HG03159 (cell line): ENCODE results near the gene MYLK.
"Not testable (repeated sequence)": the region's sequence is repeated elsewhere in the genome, so short reads cannot be mapped to it uniquely, and the experiment has no call there.

Source experiments
- ATAC-seq: cut with Tn5 transposase; IDR thresholded peaks from one replicate; pipeline ENCODE4 v1.9.1; 2021; ENCODE audit warnings: mild to moderate bottlenecking, moderate library complexity; ENCODE audit not compliant: unreplicated experiment

Gene MYLK

DNA sequence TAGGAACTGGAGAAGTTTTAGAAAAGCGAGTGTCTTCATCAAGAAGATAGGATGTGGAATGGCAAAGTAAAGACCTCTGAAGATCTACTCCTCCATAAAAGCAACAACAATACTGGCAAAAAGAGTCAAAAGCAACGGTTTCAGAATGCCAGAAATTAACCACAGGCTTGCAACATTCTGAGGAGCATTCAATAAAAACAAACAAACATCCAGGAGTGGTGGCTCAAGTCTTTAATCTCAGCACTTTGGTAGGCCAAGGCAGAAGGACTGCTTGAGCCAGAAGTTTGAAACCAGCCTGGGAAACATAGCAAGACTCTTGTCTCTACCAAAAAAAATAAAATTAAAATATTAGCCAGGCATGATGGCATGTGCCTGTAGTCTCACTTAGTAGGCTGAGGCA lies 156.1 kb downstream of the MYLK start:
- no peak for ATAC-seq

DNA sequence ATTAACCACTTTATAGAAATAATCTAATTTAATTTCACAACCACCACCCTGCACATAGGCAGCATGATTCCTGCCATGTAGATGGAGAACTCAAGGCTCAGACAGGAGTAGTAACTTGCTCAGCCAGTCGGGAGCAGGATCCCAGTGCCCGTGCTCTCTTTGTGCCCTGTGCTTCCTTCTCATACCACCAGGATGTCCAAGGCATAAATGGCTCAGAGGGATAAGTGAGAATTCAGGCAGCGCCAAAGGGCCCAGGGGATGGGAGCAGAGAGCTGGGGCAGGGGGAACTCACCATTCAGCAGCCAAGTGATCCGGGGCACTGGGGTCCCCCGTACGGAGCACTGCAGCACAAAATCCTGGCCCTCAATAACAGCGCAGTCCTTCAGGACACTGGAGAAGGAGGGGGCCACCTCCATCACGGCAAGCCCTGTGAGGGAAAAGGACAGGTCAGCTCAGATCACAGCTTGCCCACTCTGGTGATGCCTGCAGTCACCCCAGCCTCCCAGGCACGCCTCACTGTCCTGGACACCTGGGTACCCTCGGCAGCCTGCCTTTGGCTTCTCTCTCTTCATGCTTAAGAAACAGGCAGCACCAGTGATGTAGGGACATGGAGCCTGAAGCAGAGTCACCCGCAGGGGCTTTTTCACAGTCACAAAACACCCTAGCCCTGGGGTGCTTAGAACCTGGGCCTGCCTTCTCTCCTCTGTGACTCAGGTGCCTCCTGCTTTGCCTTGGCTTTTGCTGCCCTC lies 158.3 kb downstream of the MYLK start:
- ATAC-seq, result no peak

DNA sequence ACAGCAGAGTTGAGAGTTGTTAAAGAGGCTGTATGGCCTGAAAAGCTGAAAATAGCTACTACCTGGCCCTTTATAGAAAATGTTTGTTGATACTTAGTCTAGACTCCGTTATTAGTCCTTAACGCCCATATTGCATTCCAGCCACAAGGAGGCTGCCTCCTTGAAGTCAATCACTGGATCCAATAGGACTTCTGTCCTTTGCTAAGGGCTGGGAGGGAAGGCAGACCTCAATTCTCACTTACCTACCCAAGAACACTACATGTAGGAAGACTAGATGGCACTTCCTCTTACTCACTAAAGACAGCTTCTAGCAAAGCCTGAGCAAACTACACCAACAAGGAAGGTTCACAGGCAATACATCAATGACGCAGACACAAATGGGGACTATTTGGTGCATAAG lies 159.8 kb downstream of the MYLK start:
- ATAC-seq, result no peak

DNA sequence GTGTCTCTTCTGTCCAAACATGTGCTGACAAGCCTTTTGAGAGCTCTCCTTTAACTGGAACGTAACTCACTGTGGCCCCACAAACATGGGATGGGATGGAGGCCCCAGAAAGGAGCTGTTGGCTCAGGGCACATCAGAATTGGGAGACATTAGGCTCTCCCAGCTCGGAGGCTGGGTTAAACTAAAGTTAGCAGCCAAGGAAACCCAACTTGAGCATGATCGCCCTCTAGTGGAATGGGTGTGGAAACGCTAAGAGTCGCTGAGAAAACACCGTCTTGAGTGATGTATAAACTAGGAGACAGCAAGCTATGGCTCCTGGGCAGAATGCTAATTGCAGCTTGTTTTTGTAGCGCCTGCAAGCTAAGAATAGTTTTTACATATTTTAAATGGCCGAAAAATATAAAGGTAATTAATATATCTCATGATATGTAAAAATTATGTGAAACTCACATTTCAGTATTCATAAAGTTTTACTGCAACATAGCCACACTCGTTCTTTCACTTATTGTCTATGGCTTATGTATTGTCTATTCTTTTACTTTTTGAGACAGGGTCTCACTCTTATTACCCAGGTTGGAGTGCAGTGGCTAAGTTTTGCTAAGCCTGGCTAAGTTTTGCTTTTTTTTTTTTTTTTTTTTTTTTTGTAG lies 160.5 kb downstream of the MYLK start:
- peak; percentile 56 for ATAC-seq

DNA sequence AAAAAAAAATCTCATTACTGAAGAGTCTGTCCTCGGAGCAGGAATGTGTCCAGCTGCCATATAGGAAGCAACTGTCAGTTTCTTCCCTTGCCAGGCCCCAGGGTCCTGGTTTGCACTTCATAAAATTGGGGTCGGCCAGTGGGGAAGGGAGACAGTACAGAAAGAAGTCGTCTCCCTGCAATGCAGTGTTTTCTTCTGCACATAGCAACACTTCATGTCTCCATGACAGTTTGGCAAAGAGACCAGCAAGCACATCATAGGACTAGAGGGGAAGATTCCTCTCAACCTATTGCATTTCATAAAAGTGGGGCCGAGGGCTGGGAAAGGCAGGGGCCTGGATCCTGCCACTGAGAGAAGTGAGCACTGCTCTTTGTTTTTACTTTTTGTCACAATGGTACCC lies 161.1 kb downstream of the MYLK start:
- no peak for ATAC-seq

DNA sequence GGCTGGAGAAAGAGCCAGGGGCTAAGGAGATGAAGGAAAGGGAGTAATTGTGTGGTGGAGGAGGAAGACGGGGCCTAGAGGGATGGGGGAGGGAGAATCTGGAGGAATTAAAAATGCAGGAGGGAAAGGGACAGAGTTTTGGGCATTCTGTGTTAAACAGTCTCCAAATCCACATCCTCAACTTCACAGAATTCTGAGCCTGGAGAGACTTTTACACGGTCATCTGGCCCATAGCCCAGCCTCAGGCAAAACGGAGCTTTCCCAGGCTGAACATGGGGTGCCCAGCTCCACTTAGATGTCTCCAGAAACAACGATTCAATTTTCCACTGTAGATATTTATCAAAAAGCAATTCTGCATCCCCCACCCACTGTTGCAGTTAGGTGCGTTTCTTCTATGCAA lies 161.7 kb downstream of the MYLK start:
- ATAC-seq, result no peak

DNA sequence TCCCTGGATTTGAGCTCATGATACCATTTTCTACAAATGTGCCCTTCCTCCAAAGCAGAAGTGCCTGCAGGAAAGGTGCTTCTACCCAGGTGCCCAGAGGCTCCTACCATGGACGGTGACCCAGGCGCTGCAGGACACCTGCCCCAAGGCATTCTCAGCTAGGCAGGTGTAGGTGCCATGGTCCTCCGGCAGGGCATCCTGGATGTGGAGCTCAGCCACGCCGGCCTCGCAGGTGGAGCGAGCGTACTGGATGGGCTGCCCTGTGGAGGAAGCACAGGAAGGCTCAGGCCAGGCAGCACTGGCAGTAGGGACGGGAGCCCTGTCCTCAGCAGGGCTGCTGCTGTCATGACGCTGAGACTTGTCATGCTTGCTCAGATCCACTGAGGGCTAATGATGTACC lies 162.1 kb downstream of the MYLK start:
- ATAC-seq, result no peak

DNA sequence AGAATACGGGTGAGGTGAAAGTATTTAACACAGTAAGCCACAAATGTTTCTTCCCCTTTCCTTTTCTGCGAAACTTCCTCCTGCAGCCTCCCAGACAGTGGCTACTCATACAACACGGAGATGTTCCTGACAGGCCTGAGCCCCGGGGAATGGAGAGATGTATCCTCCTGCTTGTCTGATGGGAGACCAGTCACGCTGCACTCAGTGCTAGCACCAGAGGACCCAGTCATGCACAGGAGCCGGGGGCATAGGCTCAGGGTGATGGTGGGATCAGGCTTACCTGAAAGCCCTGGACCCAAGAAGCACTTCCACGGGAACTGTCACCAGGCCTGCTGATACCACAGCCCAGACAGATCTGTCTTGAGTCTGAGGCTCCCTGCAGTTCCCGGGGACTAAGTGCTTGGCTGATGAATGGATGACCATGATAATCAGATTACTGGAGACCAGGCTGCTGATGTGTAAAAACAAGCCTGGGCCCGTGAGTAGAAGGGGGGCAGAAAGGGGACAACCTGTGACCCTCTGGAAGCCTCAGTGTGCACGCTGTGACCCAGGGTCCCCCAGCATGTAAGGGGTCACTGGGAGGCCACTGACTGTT lies 162.9 kb downstream of the MYLK start:
- ATAC-seq, result not testable (repeated sequence)

DNA sequence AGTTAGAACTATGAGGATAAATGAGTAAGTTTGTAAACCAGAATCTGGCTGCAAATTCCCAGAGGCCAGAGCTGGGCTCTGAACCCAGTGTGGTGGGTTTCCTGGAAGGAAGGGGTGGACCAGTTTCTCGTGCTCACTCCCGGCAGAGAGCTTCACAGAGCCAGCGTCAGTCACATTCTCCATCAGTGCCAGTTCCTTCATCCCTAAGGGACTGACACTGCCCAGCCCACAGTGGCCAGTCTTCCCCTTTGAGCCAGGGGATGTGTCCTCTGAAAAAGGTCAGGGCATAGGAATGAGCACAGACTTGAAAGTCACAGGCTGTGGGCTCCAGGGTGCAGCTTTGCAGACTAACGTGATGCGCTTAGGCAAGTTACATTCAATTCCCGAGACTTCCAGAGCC lies 163.5 kb downstream of the MYLK start:
- ATAC-seq, result no peak

DNA sequence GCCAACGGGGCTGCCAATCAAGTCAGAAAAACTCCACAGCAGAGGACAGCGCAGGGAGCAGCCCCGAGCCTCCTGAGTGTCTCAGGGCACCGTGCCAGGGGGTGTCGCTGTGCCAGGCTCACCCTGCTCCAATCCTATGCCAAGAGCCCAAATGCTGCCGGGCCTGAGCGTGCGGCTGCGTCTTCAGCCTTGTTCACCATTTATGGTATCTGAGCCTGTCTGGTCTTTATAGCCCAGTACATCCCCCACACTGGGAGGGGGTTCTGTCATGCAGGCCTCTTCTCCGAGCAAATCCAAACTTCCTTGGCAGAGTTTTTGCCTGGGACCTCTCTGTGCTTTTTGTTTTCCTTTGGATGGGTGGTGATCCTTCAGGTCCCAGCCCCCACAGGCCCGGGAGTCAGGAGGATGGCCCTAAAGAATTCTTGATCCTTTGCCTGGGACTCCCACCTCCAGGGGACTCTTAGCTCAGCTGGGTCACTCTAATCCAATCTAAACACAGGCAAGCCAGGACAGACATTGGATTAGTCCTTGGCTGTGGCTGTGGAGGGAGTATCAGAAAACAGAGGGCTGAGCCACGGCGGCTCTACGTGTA lies 164.2 kb downstream of the MYLK start:
- ATAC-seq, result no peak

DNA sequence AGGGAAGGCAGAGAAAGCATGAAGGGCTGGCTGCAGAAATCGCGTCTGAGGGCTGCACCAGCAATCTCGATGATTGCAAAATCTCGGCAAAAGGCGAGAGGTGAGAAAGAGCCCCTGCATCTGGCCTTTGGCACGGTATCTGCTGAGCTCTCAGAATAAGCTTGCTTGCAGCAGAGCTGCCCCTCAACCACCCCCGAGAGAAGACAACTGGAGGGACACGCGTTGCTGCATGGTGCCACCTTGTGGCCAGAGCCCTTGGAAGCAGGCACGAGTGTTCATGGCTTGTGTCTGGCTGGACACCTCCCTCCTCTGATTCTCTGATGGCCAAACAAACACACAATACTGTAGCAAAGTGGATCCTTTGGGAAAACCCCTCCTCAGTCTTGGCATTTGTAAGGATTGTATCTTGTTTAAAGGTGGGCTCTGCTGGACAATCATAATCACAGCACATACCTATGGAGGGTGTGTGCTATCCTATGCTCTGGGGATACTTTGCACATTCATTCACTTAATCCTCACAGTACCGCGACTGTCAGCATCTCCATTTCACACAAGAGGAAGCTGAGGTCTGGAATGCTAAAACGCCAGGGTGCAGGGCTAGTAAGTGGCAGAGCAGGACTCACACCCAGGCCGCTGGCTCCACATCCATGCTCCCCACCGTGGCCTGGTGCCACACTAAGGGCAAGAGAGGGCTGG lies 164.9 kb downstream of the MYLK start:
- not testable (repeated sequence) for ATAC-seq

DNA sequence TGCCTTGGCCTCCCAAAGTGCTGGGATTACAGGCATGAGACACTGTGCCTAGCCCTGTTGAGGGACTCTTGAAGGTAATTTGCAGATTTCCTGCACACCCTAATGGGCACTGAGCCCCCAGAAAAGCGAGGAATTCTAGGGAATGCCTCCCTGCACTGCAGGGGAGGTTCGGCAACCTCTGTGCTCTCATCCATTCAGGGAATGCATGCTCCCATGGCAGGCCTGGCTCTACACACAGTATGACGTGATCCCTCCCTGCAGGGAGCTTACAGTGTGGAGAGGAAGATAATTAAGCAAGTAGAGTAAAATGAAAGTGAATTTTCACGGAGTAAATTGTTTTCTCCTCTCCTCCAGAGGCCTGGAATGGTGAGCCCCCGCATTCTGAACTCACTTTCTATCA lies 166.0 kb downstream of the MYLK start:
- ATAC-seq, result no peak

DNA sequence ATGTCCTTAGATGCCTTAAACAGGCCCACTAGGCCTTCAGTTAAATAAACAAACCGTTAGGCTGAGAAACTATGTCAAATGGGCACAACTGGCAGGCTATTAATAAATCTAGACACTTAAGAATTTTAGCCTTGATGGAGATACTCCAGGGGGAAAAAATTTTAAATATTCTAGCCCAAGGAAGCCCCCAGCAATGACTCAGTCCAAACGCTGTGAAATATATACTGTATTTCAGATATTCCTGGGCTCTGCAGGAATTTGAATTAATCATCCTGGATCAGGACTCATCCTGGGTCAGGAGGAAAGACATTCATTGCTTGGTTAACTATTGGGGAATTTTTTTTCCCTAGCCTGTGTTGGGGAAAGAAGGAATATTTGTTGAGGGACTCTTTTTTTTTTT lies 166.7 kb downstream of the MYLK start:
- not testable (repeated sequence) for ATAC-seq

DNA sequence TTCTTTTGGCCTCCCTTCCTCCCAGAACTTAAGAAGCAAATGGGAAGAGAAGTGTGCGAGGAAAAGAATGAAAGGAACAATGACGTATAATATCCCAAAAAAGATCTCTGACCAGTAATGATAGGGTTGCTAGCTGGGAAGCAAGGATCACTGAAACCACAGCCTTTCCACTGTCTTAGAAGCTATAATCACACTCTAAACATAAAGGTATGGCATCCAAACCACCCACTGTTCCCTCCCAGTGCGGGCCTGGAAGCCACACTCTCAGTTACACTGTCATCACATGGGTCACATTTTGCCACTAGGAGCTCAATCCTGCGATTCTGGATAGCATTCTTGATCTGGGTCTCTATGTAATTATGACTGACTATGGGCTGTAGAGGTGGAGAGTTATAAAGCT lies 167.7 kb downstream of the MYLK start:
- ATAC-seq, result no peak

DNA sequence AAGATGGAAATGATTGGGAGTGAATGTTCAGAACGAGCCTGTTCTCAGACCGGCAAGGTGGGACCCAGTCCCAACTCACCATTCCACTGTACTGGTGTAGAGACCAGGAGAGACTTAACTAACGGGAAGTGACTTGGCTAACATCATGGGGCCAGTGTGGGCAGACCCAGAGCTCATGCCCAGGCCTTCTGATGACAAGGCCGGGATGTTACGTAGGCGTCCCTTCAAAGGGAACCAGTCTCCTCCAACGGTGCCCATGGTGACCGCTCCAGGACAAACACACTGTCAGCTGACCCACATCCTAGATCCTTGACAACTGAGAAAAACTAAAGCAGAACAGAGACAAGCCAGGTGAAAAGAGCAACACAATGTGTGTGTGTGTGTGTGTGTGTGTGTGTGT lies 170.9 kb downstream of the MYLK start:
- no peak for ATAC-seq

DNA sequence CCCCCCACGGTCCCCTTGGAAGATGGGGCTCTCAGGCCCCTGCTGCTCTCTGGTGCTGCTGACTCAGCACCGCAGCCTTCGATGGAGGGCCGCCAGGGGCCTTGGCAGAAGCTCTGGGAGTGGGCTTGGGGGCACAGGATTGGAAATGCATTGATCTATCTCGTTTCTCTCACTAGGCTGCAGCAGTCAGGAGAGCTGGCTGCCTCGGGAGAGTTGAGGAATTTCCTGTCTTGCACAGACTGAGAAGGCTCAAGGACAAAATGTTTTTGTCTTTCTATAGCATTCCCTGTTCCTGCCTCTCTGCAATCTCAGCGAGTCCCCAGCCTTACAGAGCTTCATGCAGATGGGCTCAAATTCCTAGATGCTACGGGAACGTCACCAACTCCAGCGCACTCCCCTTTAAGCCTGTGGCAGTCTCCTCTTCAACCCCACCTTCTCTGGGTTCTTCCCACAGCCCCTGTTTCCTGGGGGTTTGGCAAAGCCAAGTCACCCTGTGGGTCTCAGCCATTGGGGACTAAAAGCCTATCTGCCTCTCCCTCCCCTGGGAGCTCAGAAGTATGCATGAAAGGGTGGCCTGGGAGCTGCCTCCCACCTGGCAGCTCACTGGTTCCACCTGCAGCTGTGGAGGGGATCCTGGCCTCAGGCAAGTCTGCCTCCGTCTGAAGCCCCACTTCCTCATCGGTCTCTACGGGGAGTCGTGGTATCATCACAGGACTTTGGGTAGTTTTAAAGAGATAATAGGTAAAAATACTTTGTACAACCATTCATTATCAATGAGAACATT lies 171.9 kb downstream of the MYLK start:
- no peak for ATAC-seq

DNA sequence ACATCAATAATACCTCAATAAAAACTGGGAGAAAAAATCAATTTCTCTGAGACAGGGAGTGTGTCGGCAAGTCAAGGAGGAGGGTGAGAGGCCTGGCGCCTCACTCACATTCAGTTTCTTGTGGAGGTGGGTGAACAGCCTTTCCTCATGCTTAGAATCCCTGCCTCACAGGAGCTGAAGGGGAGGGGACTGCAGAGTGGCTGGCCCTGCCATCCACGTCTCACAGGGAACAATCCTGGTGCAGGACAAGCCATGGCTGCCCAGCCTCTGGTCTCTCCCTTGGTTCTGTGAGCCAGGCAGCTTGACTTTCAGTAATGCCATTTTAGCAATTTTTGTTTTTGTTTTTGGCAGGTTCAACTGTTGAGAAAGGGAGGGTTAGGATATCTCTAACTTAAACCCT lies 172.8 kb downstream of the MYLK start:
- no peak for ATAC-seq

DNA sequence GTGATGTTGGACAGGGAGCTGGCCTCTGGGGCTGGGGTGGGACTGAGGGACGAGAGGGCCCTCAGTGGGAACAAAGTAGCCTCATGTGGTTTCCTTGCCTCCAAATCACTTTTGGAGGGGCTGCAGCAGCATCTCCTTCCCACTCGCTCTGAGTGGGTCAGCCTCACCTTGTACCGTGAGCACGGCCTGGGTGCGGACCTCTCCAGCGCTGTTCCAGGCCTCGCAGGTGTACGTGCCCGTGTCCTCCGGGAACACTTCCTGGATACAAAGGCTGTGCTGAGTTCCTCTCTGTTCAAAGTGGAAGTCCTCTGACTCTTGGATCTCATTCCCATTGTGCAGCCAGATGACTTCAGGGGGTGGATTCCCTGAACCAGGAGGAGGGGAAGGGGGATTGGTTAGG lies 175.6 kb downstream of the MYLK start:
- ATAC-seq, result no peak

DNA sequence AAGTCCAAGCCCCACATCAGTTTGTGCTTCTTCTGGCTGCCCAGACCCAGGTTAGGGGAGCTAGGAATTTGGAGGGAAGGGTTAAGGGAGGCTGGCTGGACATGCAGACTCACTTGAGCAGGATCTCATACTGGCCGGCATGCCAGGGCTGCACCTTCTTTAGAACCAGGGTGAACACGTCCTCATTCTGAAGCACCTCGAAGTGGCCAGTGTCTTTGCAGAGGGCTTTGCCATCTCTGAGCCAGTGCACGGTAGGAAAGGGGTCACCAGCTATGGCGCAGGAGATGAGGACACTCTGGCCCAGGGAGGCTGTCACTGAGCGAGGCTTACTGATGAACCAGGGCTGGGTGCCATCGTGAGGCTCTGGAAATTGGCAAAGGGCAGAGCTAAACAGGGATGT lies 176.5 kb downstream of the MYLK start:
- not testable (repeated sequence) for ATAC-seq

DNA sequence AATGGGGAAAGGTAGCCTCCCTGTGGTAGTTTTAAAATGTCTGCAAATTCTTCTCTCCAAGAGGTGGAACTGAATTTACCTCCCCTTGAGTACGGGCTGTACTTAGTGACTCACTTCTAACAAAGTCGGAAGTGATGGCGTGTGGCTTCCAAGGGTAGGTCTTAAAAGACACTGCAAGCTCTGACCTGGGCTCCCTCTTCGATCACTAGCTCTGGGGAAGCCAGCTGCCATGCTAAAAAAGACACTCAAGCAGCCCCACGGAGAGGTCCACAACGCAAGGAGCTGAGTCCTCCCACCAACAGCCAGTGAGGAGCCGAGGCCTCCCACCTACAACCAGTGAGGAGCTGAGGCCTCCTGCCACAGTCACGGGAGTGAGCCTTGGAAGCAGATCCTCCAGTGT lies 177.3 kb downstream of the MYLK start:
- no peak for ATAC-seq
